ENCODE measurements around the gene GNS. TPM values are rescaled to one million over a fixed set of nuclear protein-coding genes. Genes with fewer than 3 reads are reported as not detected.

Gene GNS
- total and polyA plus RNA-seq, 10 of the 15 experiments (the other 5 are each of a cell fraction or from before 2014, with no cell fraction given): 4.1 to 33.8 (median 19.1) TPM

GRCh38 chr12:64685605-64686004 is 73.6 kb downstream of the GNS start:
- H3K4me2 ChIP-seq (ENCODE audit: control insufficient read depth, insufficient read depth): no peak overlapping the region
- peaks cover 2 to 22% of the 10 kb centered on the region in 2 experiments for H3K36me3 ChIP-seq (ENCODE audit: control insufficient read depth in 2 of 2, insufficient read depth in 2 of 2, low read length in 1 of 2)
- ChIA-PET CTCF (interaction anchor here (1.0 kb wide), 1 partner anchor 136 kb away, joined by 3 read pairs; no protein-coding TSS in a partner anchor), POLR2A (interaction anchor here (0.7 kb wide), 1 partner anchor 60 kb away, joined by 3 read pairs; no protein-coding TSS in a partner anchor), RAD21 (ENCODE audit: unreplicated experiment) (interaction anchor here (1.7 kb wide), 1 partner anchor 16 kb away, joined by 7 read pairs; no protein-coding TSS in a partner anchor), SMC1A (ENCODE audit: uncharacterized antibody, unreplicated experiment) (interaction anchor here (1.4 to 2.0 kb wide), 2 partner anchors 9 to 13 kb away, joined by 4 to 5 read pairs; no protein-coding TSS in a partner anchor)
- DNase-seq (ENCODE audit: low read depth, low spot score): no peak
- peaks cover 29% of the 10 kb centered on the region for H3K79me2 ChIP-seq (ENCODE audit: control insufficient read depth, insufficient read depth, low read length)
- 98% methylated on average over 15 of the region's 15 CpGs for WGBS (ENCODE audit: insufficient coverage, insufficient replicate concordance, low lambda C conversion rate, missing lambda C conversion rate)
- TF ChIP-seq RB1 (IDR thresholded peaks at IDR 0.05; ENCODE audit: borderline replicate concordance): no peak
- H3K27ac ChIP-seq (ENCODE audit: control insufficient read depth, insufficient read depth): no peak overlapping the region
- H2AFZ ChIP-seq (ENCODE audit: control insufficient read depth, low read depth, low read length): no peak overlapping the region
- intact Hi-C loops (cut with micrococcal nuclease; ENCODE audit: unreplicated experiment) (no loop called here), in situ Hi-C loops (cut with MboI) (no loop called here)
- H4K20me1 ChIP-seq (ENCODE audit: control insufficient read depth, insufficient read depth): no peaks in the 10 kb centered on the region
- ATAC-seq: no peak
- no peaks in the 10 kb centered on the region for H3K9me3 ChIP-seq (replicated peaks; ENCODE audit: control insufficient read depth, insufficient read depth, low read length)
- BruUV-seq (replicated peaks): no TSS peak
- no peak for FAIRE-seq
- peaks cover 11% of the 10 kb centered on the region for H3K4me1 ChIP-seq (ENCODE audit: control insufficient read depth, insufficient read depth, low read length)
- no peak overlapping the region for H3K9ac ChIP-seq (ENCODE audit: control insufficient read depth, insufficient read depth, low read length)
- H3K27me3 ChIP-seq (replicated peaks in 1 of 2; ENCODE audit: control insufficient read depth in 2 of 2, insufficient read depth in 2 of 2, low read length in 1 of 2): no peaks in the 10 kb centered on the region
- no peak overlapping the region for H3K4me3 ChIP-seq

- peaks cover 31% of the 10 kb centered on the region for H3K79me2 ChIP-seq (ENCODE audit: control insufficient read depth, insufficient read depth, low read length)
- RAD21 ChIA-PET (ENCODE audit: unreplicated experiment): interaction anchor here (1.7 kb wide), 1 partner anchor 15 kb away, joined by 7 read pairs; no protein-coding TSS in a partner anchor
- WGBS (ENCODE audit: insufficient coverage, insufficient replicate concordance, low lambda C conversion rate, missing lambda C conversion rate): 100% methylated on average over 6 of the region's 6 CpGs
- CTCF ChIA-PET: interaction anchor here (0.5 to 1.7 kb wide), 3 partner anchors 75 to 496 kb away, joined by 3 to 4 read pairs (median 3); no protein-coding TSS in a partner anchor
- POLR2A ChIA-PET: no interaction called here
- H3K36me3 ChIP-seq (ENCODE audit: control insufficient read depth in 2 of 2, insufficient read depth in 2 of 2, low read length in 1 of 2): peaks cover 2 to 22% of the 10 kb centered on the region in 2 experiments
- FAIRE-seq: no peak
- BruUV-seq (replicated peaks): no TSS peak
- no peak for DNase-seq (ENCODE audit: low read depth, low spot score)
- SMC1A ChIA-PET (ENCODE audit: uncharacterized antibody, unreplicated experiment): interaction anchor here (2.0 kb wide), 1 partner anchor 8 kb away, joined by 5 read pairs; no protein-coding TSS in a partner anchor
- H3K27ac ChIP-seq (ENCODE audit: control insufficient read depth, insufficient read depth): no peak overlapping the region
- H3K4me1 ChIP-seq (ENCODE audit: control insufficient read depth, insufficient read depth, low read length): peaks cover 16% of the 10 kb centered on the region
- no peak overlapping the region for H3K9ac ChIP-seq (ENCODE audit: control insufficient read depth, insufficient read depth, low read length)
- no peaks in the 10 kb centered on the region for H3K27me3 ChIP-seq (replicated peaks in 1 of 2; ENCODE audit: control insufficient read depth in 2 of 2, insufficient read depth in 2 of 2, low read length in 1 of 2)
- H4K20me1 ChIP-seq (ENCODE audit: control insufficient read depth, insufficient read depth): no peaks in the 10 kb centered on the region
- ATAC-seq: no peak
- no peak overlapping the region for H2AFZ ChIP-seq (ENCODE audit: control insufficient read depth, low read depth, low read length)
- intact Hi-C loops (cut with micrococcal nuclease; ENCODE audit: unreplicated experiment): no loop called here
- H3K4me3 ChIP-seq: no peak overlapping the region
- H3K9me3 ChIP-seq (replicated peaks; ENCODE audit: control insufficient read depth, insufficient read depth, low read length): no peaks in the 10 kb centered on the region
- H3K4me2 ChIP-seq (ENCODE audit: control insufficient read depth, insufficient read depth): no peak overlapping the region
- TF ChIP-seq, protein P1, sequence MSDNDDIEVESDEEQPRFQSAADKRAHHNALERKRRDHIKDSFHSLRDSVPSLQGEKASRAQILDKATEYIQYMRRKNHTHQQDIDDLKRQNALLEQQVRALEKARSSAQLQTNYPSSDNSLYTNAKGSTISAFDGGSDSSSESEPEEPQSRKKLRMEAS (IDR thresholded peaks at IDR 0.05; ENCODE audit: low read depth, low read length): no peak
- in situ Hi-C loops (cut with MboI): no loop called here
These were observed 74.2 kb downstream of the GNS start for GRCh38 chr12:64685050-64685449.

All from GM12878 (cell line).